Mesendoderm (in vitro differentiated cells): Measurements from ENCODE around the gene POLR2J.
"Not testable (repeated sequence)": the region's sequence is repeated elsewhere in the genome, so short reads cannot be mapped to it uniquely, and the experiment has no call there.

Source experiments
- DNase-seq: peaks from one replicate; pipeline ENCODE4 v3.0.0; 2013
- H2AK5ac ChIP-seq: 2 replicates; pipeline ENCODE4 v1.6.1; 2013; ENCODE audit warnings: low read length, inconsistent platforms
- H2BK120ac ChIP-seq: 2 replicates; pipeline ENCODE4 v1.6.1; 2013; ENCODE audit warnings: low read depth, mild to moderate bottlenecking, low read length, moderate library complexity, mixed read lengths
- H2BK15ac ChIP-seq: replicated peaks from 2 replicates; pipeline ENCODE4 v1.6.1; 2013; ENCODE audit warnings: low read depth, mild to moderate bottlenecking, moderate library complexity
- H2BK5ac ChIP-seq: 2 replicates; pipeline ENCODE4 v1.6.1; 2013; ENCODE audit warnings: low read length, inconsistent platforms
- H3K18ac ChIP-seq: 2 replicates; pipeline ENCODE4 v1.6.1; 2013; ENCODE audit warnings: mild to moderate bottlenecking, low read length, mixed read lengths
- H3K23ac ChIP-seq: one replicate; pipeline ENCODE4 v1.6.1; 2013; ENCODE audit warnings: low read length
- H3K27ac ChIP-seq: 2 replicates; pipeline ENCODE4 v1.5.1; 2013; ENCODE audit warnings: low read depth, mild to moderate bottlenecking, inconsistent platforms, low read length, moderate library complexity
- H3K27me3 ChIP-seq: 2 replicates; pipeline ENCODE4 v1.6.1; 2013; ENCODE audit warnings: low read length, control low read depth, mild to moderate bottlenecking, inconsistent platforms; ENCODE audit not compliant: insufficient read depth, poor library complexity
- H3K36me3 ChIP-seq: 2 replicates; pipeline ENCODE4 v1.6.1; 2013; ENCODE audit warnings: low read length, inconsistent platforms; ENCODE audit not compliant: control insufficient read depth, insufficient read depth
- H3K4ac ChIP-seq: one replicate; pipeline ENCODE4 v1.6.1; 2013; ENCODE audit warnings: low read depth, mild to moderate bottlenecking, low read length, moderate library complexity
- H3K4me1 ChIP-seq: 2 replicates; pipeline ENCODE4 v1.6.1; 2013; ENCODE audit warnings: low read depth, low read length, inconsistent platforms; ENCODE audit not compliant: control insufficient read depth
- H3K4me2 ChIP-seq: 2 replicates; pipeline ENCODE4 v1.6.1; 2013; ENCODE audit warnings: low read length
- H3K4me3 ChIP-seq: 2 replicates; pipeline ENCODE4 v1.5.1; 2013; ENCODE audit warnings: mild to moderate bottlenecking, low read length
- H3K56ac ChIP-seq: one replicate; pipeline ENCODE4 v1.6.1; 2013; ENCODE audit warnings: low read length
- H3K79me1 ChIP-seq: 2 replicates; pipeline ENCODE4 v1.6.1; 2013; ENCODE audit warnings: low read length, inconsistent platforms
- H3K79me2 ChIP-seq: 2 replicates; pipeline ENCODE4 v1.6.1; 2013; ENCODE audit warnings: mild to moderate bottlenecking, low read length; ENCODE audit not compliant: control insufficient read depth, insufficient read depth
- H3K9ac ChIP-seq: 2 replicates; pipeline ENCODE4 v1.6.1; 2013; ENCODE audit warnings: low read length, inconsistent platforms
- H4K5ac ChIP-seq: one replicate; pipeline ENCODE4 v1.6.1; 2013; ENCODE audit warnings: low read length
- H4K8ac ChIP-seq: one replicate; pipeline ENCODE4 v1.6.1; 2013; ENCODE audit warnings: low read depth, mild to moderate bottlenecking, control low read depth, low read length, moderate library complexity
- WGBS: extraction: QIAGEN DNeasy Blood & Tissue Kit; methylation state at CpG from one replicate; pipeline ENCODE4 v1.1.7; 2013; ENCODE audit warnings: low lambda C conversion rate, missing lambda C conversion rate; ENCODE audit not compliant: insufficient coverage; ENCODE audit errors: extremely low coverage; 5-methylcytosine and 5-hydroxymethylcytosine counted together

The POLR2J gene

GRCh38 chr7:102457352-102457924 is 21.3 kb downstream of the POLR2J start:
- no peak overlapping the region for H2BK15ac ChIP-seq
- H3K23ac ChIP-seq = no peak overlapping the region
- no peak overlapping the region for H3K9ac ChIP-seq
- H4K8ac ChIP-seq = no peak overlapping the region
- H3K4me2 ChIP-seq = no peak overlapping the region
- H2BK5ac ChIP-seq = no peak overlapping the region
- no peak overlapping the region for H3K18ac ChIP-seq
- H3K4me3 ChIP-seq = no peak overlapping the region
- no peak overlapping the region for H2AK5ac ChIP-seq
- DNase-seq = no peak
- WGBS = no CpG with 5 or more reads among the region's 40 CpGs
- no peak overlapping the region for H4K5ac ChIP-seq
- no peak overlapping the region for H3K27ac ChIP-seq
- H3K27me3 ChIP-seq = no peaks in the 10 kb centered on the region
- H3K4me1 ChIP-seq = no peaks in the 10 kb centered on the region
- no peak overlapping the region for H3K56ac ChIP-seq
- no peak overlapping the region for H3K4ac ChIP-seq
- H3K79me1 ChIP-seq = no peaks in the 10 kb centered on the region
- H2BK120ac ChIP-seq = no peak overlapping the region
- H3K36me3 ChIP-seq = peaks cover 5% of the 10 kb centered on the region
- H3K79me2 ChIP-seq = no peaks in the 10 kb centered on the region

DNA sequence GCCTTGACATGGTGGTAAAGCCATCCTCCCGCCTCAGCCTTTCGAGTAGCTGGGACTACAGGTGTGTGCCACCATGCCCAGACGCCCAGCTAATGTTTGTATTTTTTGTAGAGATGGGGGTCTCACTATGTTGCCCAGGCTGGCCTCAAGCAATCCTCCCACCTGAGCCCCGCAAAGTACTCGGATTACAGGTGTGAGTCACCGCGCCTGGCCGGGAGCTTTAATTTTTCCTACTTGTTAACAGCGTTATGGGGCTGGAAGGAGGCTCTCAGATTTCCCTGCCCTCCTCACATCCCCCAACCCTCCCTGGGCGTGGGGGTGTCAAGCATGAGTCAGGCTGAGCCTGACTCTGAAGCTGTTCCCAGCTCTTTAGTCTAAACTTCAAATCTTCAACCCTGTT is 22.4 kb downstream of the POLR2J start:
- Histone ChIP-seq H4K5ac (no peak overlapping the region), H2BK120ac (no peak overlapping the region), H3K56ac (no peak overlapping the region), H3K27me3 (no peaks in the 10 kb centered on the region), H3K4ac (no peak overlapping the region), H3K23ac (no peak overlapping the region), H3K18ac (no peak overlapping the region), H3K79me1 (no peaks in the 10 kb centered on the region), H3K4me3 (no peak overlapping the region), H2BK15ac (no peak overlapping the region), H3K36me3 (peaks cover 5% of the 10 kb centered on the region), H4K8ac (no peak overlapping the region), H3K79me2 (no peaks in the 10 kb centered on the region), H2AK5ac (no peak overlapping the region), H3K9ac (no peak overlapping the region), H3K27ac (no peak overlapping the region), H2BK5ac (no peak overlapping the region), H3K4me2 (no peak overlapping the region), H3K4me1 (no peaks in the 10 kb centered on the region)
- DNase-seq = peak; percentile 28
- no CpG with 5 or more reads among the region's 10 CpGs for WGBS

- Histone ChIP-seq H3K56ac (no peak overlapping the region), H3K36me3 (peaks cover 5% of the 10 kb centered on the region), H2BK15ac (no peak overlapping the region), H2BK5ac (no peak overlapping the region), H3K9ac (no peak overlapping the region), H3K79me1 (no peaks in the 10 kb centered on the region), H4K5ac (no peak overlapping the region), H3K4me1 (no peaks in the 10 kb centered on the region), H3K4me3 (no peak overlapping the region), H2BK120ac (no peak overlapping the region), H4K8ac (no peak overlapping the region), H3K4me2 (no peak overlapping the region), H3K23ac (no peak overlapping the region), H3K27me3 (no peaks in the 10 kb centered on the region), H2AK5ac (no peak overlapping the region), H3K18ac (no peak overlapping the region), H3K4ac (no peak overlapping the region), H3K27ac (no peak overlapping the region), H3K79me2 (no peaks in the 10 kb centered on the region)
- no CpG with 5 or more reads among the region's 11 CpGs for WGBS
- DNase-seq = no peak
Observed at GRCh38 chr7:102455596-102455995, 23.1 kb downstream of the POLR2J start.

DNA sequence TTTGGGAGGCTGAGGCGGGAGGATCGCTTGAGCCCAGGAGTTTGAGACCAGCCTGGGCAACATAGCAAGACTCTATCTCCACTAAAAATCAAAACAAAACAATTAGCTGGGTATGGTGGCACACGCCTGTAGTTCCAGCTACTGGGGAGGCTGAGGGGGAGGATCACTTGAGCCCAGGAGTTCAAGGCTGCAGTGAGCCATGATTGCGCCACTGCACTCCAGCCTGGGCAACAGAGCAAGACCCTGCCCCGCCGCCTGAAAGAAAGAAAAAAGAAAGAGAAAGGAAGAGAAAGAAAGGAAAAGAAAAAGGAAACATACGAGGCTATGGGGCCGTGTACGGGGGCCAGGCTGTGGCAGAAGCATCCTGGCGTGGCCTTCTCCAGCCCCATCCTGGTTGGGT is 23.8 kb downstream of the POLR2J start:
- not testable (repeated sequence) for H2BK120ac ChIP-seq, H3K36me3 ChIP-seq, H2AK5ac ChIP-seq, H3K27me3 ChIP-seq, H3K4me3 ChIP-seq, H3K79me1 ChIP-seq, H2BK5ac ChIP-seq, H3K4ac ChIP-seq, H3K18ac ChIP-seq, H4K8ac ChIP-seq, H3K23ac ChIP-seq, H3K79me2 ChIP-seq, H3K56ac ChIP-seq, H3K9ac ChIP-seq, H3K4me1 ChIP-seq, H3K4me2 ChIP-seq, H2BK15ac ChIP-seq, DNase-seq, H3K27ac ChIP-seq, H4K5ac ChIP-seq
- no CpG with 5 or more reads among the region's 10 CpGs for WGBS

DNA sequence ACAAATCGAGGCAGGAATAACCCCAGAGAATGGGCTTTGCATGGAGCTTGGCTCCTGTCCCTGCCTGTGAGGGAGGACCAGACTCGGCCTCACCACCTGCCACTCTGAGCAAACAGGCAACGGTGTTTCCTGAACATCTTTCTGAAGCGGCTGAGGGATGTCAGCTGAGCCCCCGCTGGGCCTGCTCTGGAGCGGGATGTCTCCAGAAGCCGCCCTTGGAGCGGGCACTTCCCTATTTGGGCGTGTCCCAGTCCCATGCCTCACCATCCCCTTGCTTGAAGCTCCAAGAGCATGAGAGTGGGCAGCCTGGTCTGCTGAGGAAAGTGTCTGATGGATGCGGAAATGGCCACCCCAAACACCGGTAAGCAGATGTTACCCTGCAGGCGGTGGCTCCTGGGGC is 24.3 kb downstream of the POLR2J start:
- Histone ChIP-seq H4K8ac (no peak overlapping the region), H3K4me2 (no peak overlapping the region), H3K36me3 (peaks cover 5% of the 10 kb centered on the region)

DNA sequence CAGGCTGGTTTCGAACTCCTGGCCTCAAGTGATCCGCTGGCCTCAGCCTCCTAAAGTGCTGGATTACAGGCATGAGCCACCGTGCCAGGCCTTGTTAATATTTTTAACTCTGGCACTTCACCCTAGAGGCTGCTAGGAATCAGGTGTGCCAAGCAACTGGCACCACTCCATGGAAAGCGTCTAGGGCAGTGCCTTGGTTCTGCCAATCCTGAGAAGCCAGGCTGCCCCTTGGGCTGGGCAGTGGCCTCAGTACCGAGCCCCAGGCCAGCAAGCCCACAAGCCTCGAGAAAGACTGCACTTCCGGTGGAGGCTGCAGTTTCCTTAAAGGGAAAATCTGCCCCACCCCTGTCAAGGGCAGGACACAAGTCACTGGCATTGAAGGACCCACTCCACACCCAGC is 25.4 kb downstream of the POLR2J start:
- H3K79me1 ChIP-seq = no peaks in the 10 kb centered on the region

More for the DNA sequence above, 24.3 kb downstream of the POLR2J start:
- Histone ChIP-seq H4K5ac (no peak overlapping the region), H3K79me2 (no peaks in the 10 kb centered on the region), H2BK120ac (no peak overlapping the region), H3K4ac (no peak overlapping the region), H3K18ac (no peak overlapping the region), H2BK15ac (no peak overlapping the region), H3K23ac (no peak overlapping the region), H3K4me1 (no peaks in the 10 kb centered on the region), H3K56ac (no peak overlapping the region), H3K27me3 (no peaks in the 10 kb centered on the region), H3K4me3 (no peak overlapping the region), H3K9ac (no peak overlapping the region), H3K79me1 (no peaks in the 10 kb centered on the region), H3K27ac (no peak overlapping the region), H2BK5ac (no peak overlapping the region), H2AK5ac (no peak overlapping the region)
- DNase-seq = no peak
- WGBS = no CpG with 5 or more reads among the region's 12 CpGs

More for the DNA sequence above, 25.4 kb downstream of the POLR2J start:
- DNase-seq = no peak
- Histone ChIP-seq H3K4me2 (no peak overlapping the region), H3K18ac (no peak overlapping the region), H2AK5ac (no peak overlapping the region), H3K36me3 (peaks cover 2% of the 10 kb centered on the region), H3K9ac (no peak overlapping the region), H3K27ac (no peak overlapping the region), H4K5ac (no peak overlapping the region), H2BK15ac (no peak overlapping the region), H3K4ac (no peak overlapping the region), H3K4me1 (no peaks in the 10 kb centered on the region), H2BK5ac (no peak overlapping the region), H3K79me2 (no peaks in the 10 kb centered on the region), H3K4me3 (no peak overlapping the region), H3K23ac (no peak overlapping the region), H3K56ac (no peak overlapping the region), H3K27me3 (no peaks in the 10 kb centered on the region), H2BK120ac (no peak overlapping the region), H4K8ac (no peak overlapping the region)
- no CpG with 5 or more reads among the region's 7 CpGs for WGBS
